ENCODE measurements around the gene SH2D7. TPM values are rescaled to one million over a fixed set of nuclear protein-coding genes. Genes with fewer than 3 reads are reported as not detected.

Gene SH2D7
- total and polyA plus RNA-seq, 12 donors: not detected

GRCh38 chr15:78110096-78110495, 17.7 kb downstream of the SH2D7 start:
- no peak overlapping the region for H3K27ac ChIP-seq
- H3K27me3 ChIP-seq: no peaks in the 10 kb centered on the region
- intact Hi-C loops (cut with DNase I): loop anchor here (2.0 to 10.0 kb wide), 10 partner anchors 72 to 315 kb away; no protein-coding TSS in a partner anchor
- WGBS, 2 donors: 93 to 94% methylated on average over 6 of the region's 6 CpGs
- no peaks in the 10 kb centered on the region for H3K9me3 ChIP-seq
- TF ChIP-seq CTCF (IDR thresholded peaks at IDR 0.05): no peak
- H3K36me3 ChIP-seq: no peaks in the 10 kb centered on the region
- DNase-seq: no peak
- peaks cover 0 to 23% (median 0%) of the 10 kb centered on the region in 9 donors for H3K4me1 ChIP-seq
- ATAC-seq: no peak
- H3K4me3 ChIP-seq: no peak overlapping the region

GRCh38 chr15:78110916-78111475, 18.6 kb downstream of the SH2D7 start:
- WGBS, 2 donors: 92 to 94% methylated on average over 10 of the region's 10 CpGs
- no peak for TF ChIP-seq CTCF (IDR thresholded peaks at IDR 0.05)
- intact Hi-C loops (cut with DNase I): loop anchor here (2.0 to 10.0 kb wide), 10 partner anchors 71 to 314 kb away; no protein-coding TSS in a partner anchor

GRCh38 chr15:78111788-78112187, 19.4 kb downstream of the SH2D7 start:
- ATAC-seq (no peak), DNase-seq (no peak)
- Histone ChIP-seq H3K36me3 (no peaks in the 10 kb centered on the region), H3K27me3 (no peaks in the 10 kb centered on the region), H3K27ac (no peak overlapping the region), H3K4me3 (no peak overlapping the region), H3K9me3 (no peaks in the 10 kb centered on the region), H3K4me1 (peaks cover 0 to 9% (median 0%) of the 10 kb centered on the region in 9 donors)
- no peak for TF ChIP-seq CTCF (IDR thresholded peaks at IDR 0.05)
- WGBS, 2 donors: 85 to 92% methylated on average over 3 of the region's 3 CpGs
- intact Hi-C loops (cut with DNase I): loop anchor here (2.0 to 10.0 kb wide), 12 partner anchors 71 to 313 kb away; no protein-coding TSS in a partner anchor

More at GRCh38 chr15:78110916-78111475, 18.6 kb downstream of the SH2D7 start:
- no peak for DNase-seq
- H3K9me3 ChIP-seq: no peaks in the 10 kb centered on the region
- peaks cover 0 to 14% (median 0%) of the 10 kb centered on the region in 9 donors for H3K4me1 ChIP-seq
- H3K36me3 ChIP-seq: no peaks in the 10 kb centered on the region
- no peak for ATAC-seq
- no peak overlapping the region for H3K27ac ChIP-seq
- H3K4me3 ChIP-seq: no peak overlapping the region
- no peaks in the 10 kb centered on the region for H3K27me3 ChIP-seq

- TF ChIP-seq CTCF (IDR thresholded peaks at IDR 0.05): no peak
- intact Hi-C loops (cut with DNase I): loop anchor here (2.0 to 10.0 kb wide), 10 partner anchors 70 to 312 kb away; no protein-coding TSS in a partner anchor
- H3K4me1 ChIP-seq: peaks cover 0 to 9% (median 0%) of the 10 kb centered on the region in 9 donors
- DNase-seq: no peak
- H3K4me3 ChIP-seq: no peak overlapping the region
- H3K9me3 ChIP-seq: no peaks in the 10 kb centered on the region
- H3K27ac ChIP-seq: no peak overlapping the region
- no peaks in the 10 kb centered on the region for H3K36me3 ChIP-seq
- 65 to 69% methylated on average over 3 of the region's 3 CpGs for WGBS, 2 donors
- no peak for ATAC-seq
- H3K27me3 ChIP-seq: no peaks in the 10 kb centered on the region
Observed at GRCh38 chr15:78112551-78112950, 20.2 kb downstream of the SH2D7 start.

Measured in heart right ventricle (tissue), 16 donors.